Activated naive CD4-positive, alpha-beta T cell treated with anti-CD3 and anti-CD28 coated beads, Interleukin-2, amount 50 U/mL, for 72 hours (primary cell): Measurements from ENCODE around the gene SPATA3. TPM values are rescaled to one million over a fixed set of nuclear protein-coding genes. Genes with fewer than 3 reads are reported as not detected.

ENCODE experiments used
- ATAC-seq, 2 donors: fragments of 150-1000 bp; cut with Tn5 transposase; 2 replicates each; pipeline ENCODE4 v1.10.0; 2021; ENCODE audit warnings: mild to moderate bottlenecking in 2 of 2, moderate library complexity in 2 of 2
- DNase-seq, 2 donors: peaks; one replicate each; pipeline ENCODE4 v3.0.0; 2021 to 2022; ENCODE audit warnings: low spot score in 2 of 2
- H3K27ac Mint-ChIP-seq, 2 donors: one replicate each; pipeline ENCODE4 v1.8.0; 2022; ENCODE audit warnings: mild to moderate bottlenecking in 2 of 2, mixed read lengths in 2 of 2
- H3K36me3 Mint-ChIP-seq, 2 donors: one replicate each; pipeline ENCODE4 v1.8.0; 2022; ENCODE audit warnings: mixed read lengths in 2 of 2
- H3K9me3 Mint-ChIP-seq, 2 donors: one replicate each; pipeline ENCODE4 v1.8.0; 2022; ENCODE audit warnings: mixed read lengths in 2 of 2
- total RNA-seq, 2 donors: library from RNA; stranded (reverse); gene quantifications; one replicate each; pipeline ENCODE4 v1.2.3, GENCODE V29; 2022

SPATA3 gene
- total RNA-seq, 2 donors from 2014 or later, result 0.84 to 2.9 TPM

DNA sequence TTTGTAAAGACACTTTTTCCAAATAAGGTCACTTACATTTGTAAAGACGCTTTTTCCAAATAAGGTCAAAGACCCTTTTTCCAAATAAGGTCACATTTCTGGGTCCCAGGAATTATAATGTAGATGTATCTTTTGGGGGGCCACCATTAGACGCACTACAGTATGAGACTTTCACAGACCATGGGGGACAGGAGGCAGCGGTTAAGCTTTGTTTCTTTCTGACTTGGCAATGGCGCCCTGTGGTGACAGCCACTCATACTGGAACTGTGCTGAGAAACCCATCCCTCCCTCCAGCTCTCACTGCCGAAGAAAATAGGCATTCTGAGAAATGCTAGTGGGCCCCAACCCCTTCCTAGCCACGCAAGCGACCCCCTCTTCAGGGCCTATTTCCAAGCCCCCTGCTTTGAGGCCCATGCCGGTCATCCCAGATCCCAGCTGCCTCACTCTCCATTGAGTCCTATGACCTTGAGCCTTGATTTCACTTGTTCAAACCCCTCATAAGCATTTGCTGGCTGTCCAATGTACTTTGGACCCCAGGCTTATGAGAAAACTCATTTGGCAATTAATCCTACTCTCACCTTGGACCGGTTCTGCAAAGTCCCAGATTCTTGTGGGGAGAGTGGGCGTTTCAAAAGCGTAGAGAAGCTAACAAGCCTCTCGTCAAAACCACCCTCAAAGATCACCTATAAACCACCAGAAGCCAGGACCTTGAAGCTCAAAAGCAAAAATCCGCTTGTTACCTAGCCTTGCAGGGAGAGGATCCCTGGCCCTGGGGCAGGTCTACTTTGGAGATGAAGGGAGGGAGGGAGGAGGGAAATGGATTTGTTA, 11.3 kb upstream of the SPATA3 start:
- peak overlapping the region; percentile 18 to 99 for H3K27ac Mint-ChIP-seq
- peaks cover 5 to 23% of the 10 kb centered on the region in 2 donors for H3K36me3 Mint-ChIP-seq
- H3K9me3 Mint-ChIP-seq, result no peaks in the 10 kb centered on the region
- ATAC-seq (peak; percentile 86 to 92), DNase-seq (peak; percentile 69 to 81)

DNA sequence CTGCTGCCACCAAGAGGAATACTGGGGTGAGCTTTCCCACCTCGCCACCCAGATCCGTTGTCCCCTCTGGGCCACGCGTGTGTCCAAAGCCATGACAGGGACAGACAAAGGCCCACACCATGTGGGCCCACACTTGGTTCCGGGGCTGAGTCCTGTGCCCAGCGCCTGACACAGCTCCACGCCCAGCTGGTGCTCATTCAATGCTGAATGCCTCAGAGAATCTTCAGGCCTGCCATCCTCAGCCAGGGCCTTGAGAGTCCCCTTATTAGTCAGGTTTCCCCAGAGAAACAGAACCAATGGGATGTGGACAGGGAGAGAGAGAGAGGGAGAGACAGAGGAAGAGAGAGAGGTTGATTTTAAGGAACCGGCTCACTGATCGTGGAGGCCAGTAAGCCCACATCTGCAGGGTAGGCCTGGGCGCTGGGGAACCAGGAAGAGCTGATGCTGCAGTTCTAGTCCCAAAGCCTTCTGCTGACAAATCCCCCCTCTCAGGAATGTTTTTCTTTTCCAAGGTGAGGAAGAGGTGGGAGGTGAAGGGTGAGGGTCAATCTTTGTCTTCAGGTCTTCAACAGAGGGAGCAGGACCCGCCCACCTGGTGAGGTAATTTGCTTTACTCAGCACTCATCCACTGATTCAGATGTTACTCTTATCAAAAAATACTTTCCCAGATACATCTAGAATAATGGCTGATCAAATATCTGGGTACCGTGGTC, 10.2 kb upstream of the SPATA3 start:
- DNase-seq, result no peak
- Mint-ChIP-seq H3K9me3 (no peaks in the 10 kb centered on the region), H3K27ac (peak overlapping the region; percentile 6 to 99), H3K36me3 (peaks cover 5 to 23% of the 10 kb centered on the region in 2 donors)
- no peak for ATAC-seq

DNA sequence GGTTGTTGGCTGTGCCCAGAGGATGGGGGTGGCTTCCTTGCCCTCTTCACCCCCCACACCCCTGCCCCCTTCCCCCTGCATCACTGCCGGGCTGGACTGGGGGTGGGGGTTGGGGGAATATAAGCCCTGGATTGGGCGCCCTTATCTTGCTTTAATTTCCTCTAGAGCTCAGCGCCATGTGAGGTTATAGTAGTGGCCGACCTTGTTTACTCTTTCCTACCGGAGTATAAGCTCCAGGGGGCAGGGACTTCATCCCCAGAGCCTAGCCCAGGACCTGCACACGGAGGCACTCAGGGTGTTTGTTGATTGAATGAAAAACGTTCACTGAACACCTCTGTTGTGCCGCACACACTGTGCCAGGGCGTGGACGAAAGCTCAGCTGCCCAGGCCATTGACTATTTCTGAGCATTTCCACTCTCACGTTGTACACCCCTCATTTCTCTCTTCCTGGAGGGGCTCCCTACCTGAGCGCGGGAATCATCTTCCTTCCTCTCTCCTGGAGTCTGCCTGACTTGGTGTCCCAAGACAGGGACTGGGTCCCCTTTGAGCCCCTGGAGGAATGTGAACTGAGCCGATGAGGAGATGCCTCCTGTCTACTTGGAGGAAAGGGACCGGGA, 9.3 kb upstream of the SPATA3 start:
- DNase-seq (no peak), ATAC-seq (no peak)
- Mint-ChIP-seq H3K36me3 (peaks cover 4 to 20% of the 10 kb centered on the region in 2 donors), H3K27ac (peak overlapping the region in 1 of 2 donors; percentile 99), H3K9me3 (no peaks in the 10 kb centered on the region)

DNA sequence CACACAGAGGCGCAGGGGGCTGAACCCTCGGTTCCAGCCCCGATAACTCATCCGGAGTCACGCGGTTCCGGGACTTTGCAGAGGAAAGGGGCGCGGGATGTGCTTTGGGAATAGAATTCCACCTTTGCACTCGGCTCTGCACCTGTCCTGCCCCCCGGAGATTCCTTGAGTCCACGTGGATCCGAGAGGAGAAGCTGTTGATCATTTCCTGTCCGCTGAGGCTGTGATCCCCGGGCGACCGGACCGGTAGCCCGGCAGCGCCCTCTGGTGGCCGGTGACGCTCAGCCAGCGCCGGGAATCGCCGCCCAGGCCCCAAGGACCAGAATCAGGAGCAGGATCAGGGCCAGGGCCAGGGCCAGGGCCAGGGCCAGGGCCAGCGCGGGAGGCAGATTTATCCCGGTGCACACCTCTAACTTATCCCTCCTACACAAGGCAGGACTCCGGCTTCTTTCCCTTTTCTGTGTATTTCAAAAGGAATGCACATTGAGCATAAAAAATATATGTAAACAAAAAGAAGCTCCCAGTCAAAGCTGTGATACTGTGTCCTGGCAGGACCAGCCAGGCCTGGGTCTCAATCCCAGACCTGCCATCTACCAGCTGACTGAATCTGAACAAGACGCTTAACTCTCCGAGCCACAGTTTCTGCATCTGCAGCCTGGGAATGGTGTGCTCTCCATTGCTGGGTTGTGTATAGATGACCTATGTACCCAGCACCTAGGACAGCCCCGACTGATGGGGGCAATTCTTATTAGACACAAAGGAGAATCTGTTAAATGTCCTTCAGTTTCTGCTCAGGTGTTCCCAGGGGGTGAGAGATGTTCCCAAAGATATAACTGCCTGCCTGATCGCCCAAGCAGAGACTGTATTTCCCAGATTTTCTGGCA, 8.5 kb upstream of the SPATA3 start:
- Mint-ChIP-seq H3K9me3 (no peaks in the 10 kb centered on the region), H3K27ac (peak overlapping the region in 1 of 2 donors; percentile 99), H3K36me3 (peaks cover 0 to 13% of the 10 kb centered on the region in 2 donors)
- ATAC-seq, result peak; percentile 41
- peak; percentile 85 to 90 for DNase-seq

DNA sequence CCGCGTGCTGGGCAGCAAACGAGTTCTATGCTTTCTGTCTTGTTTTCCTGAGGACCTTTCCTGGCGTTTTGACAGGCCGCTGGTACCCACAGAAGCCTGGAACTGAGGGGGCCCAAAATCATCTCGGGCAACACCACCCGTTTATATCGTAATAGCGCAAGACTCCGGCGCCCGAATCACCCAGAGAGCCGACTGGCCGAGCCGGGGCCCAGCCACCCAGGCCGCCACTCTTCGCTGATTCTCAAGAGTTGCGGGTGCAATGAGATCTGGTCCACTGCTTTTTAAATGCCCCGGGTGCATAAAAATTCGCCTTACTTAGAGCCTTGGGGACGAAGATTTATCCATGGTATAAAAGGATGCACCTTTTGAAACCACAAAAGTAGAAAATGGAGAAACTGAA, 6.2 kb upstream of the SPATA3 start:
- DNase-seq (no peak), ATAC-seq (no peak)

DNA sequence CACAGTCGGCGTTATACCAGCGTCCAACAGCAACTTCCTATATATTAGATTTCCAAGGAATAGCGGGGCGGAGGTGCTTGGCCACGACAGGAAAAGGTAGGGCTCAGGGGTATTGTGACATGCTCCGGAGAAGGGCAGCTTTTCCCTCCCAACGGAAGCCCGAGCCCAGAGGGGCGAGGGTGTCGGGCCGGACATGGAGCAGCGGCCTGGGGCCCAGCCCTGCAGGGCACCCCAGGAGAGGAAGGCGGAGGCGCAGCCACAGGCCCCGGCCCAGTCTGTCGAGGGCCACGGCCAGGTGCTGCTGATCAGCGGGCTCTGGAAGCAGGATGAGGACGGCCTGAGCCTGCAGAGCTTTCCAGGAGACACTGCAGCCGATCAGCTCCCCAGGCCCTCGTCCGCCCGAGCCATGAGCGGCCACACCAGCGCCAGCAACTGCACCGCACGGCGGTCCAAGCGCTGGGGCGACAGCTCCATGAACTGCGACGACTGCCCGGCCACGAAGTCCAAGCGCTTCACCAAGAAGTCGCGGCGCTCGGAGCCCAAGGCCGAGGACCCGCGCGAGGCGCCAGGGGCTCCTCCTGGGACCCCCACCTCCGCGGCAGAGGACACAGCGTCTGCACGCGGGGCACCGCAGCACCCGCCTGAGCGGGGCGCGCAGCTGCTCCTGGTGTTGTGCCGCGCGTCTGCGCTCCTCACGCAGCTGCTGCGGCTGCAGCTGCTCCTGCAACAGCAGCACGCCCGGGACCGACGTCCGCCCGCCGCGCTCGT, 5.6 kb upstream of the SPATA3 start:
- Mint-ChIP-seq H3K36me3 (no peaks in the 10 kb centered on the region), H3K27ac (no peak overlapping the region), H3K9me3 (no peaks in the 10 kb centered on the region)
- ATAC-seq (no peak), DNase-seq (no peak)

More for the DNA sequence above, 6.2 kb upstream of the SPATA3 start:
- Mint-ChIP-seq H3K27ac (no peak overlapping the region), H3K36me3 (peaks cover 0 to 2% of the 10 kb centered on the region in 2 donors), H3K9me3 (no peaks in the 10 kb centered on the region)

DNA sequence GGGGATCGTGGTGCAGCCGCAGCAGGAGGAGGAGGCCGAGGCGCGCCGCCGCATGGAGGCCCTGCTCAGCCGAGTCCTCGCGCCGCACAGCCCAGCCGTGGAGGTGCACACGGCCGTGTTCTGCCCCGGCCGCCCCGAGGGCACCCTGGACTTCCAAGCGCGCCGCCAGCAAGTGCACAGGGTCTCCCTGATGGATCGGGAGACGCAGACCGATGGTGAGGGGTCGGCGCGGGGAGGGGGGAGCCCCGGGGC, 5.1 kb upstream of the SPATA3 start:
- Mint-ChIP-seq H3K36me3 (no peaks in the 10 kb centered on the region), H3K9me3 (no peaks in the 10 kb centered on the region)
- no peak for DNase-seq

DNA sequence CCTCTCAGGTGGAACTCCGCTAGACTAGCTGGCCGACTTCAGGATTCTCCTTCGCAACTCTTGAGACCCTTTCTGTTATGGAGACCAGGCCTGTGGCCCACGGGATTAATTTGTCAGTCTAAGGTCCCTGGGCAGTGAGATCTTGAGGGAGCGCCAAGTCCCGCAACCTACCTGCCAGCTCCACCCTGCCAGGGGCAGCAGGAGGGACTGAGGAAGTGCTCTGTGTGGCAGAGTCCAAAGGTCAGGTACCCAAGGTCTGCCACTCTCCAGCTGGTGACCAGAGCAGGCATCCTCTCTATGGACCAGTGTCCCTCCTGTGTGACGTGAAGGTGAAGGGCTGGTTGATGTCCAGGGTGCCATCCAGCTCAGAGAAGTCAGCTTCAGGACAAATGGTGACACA, 4.3 kb upstream of the SPATA3 start:
- H3K36me3 Mint-ChIP-seq, result peaks cover 0 to under 1% of the 10 kb centered on the region in 2 donors
- no peak for ATAC-seq
- H3K27ac Mint-ChIP-seq, result no peak overlapping the region
- H3K9me3 Mint-ChIP-seq, result no peaks in the 10 kb centered on the region
- no peak for DNase-seq

More for the DNA sequence above, 5.1 kb upstream of the SPATA3 start:
- ATAC-seq, result no peak
- H3K27ac Mint-ChIP-seq, result no peak overlapping the region

DNA sequence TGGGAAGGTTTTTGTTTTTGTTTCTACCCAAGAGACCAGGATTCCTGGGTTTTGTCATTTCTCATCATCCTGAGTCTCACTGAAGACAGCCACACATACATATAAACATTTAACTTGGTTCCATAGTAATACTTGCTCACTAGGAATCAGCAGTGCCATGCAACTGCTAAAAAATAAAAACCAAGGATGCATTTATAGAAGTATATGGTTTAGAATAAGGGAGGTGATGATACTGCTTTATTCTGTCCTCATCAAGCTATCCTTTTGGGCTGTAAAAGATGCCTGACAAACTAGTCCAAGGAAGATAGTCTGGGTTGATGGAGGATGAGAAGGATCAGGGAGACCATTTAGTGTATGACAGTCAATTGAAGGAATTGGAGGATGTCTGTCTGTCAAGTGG, 740 bp downstream of the SPATA3 start:
- ATAC-seq (no peak), DNase-seq (no peak)

DNA sequence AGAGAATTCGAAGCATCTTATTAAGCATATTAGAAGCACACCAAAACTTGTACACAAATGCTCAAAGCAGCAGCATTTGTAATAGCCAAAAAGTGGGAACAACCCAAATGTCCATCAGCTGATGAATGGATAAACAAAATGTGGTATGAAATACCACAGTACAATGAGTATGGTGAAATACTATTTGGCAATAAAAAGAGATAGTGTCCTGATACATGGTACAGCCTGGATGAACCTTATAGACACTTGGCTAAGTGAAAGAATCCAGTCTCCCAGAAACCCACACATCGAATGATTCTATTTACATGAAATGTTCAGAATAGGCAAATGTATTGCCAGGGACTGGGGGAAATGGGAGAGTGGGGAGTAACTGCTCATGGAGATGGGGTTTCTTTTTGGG, 3.0 kb downstream of the SPATA3 start:
- peaks cover 0 to 9% of the 10 kb centered on the region in 2 donors for H3K36me3 Mint-ChIP-seq
- DNase-seq, result no peak
- no peak for ATAC-seq
- H3K9me3 Mint-ChIP-seq, result peaks cover 4 to 7% of the 10 kb centered on the region in 2 donors
- H3K27ac Mint-ChIP-seq, result no peak overlapping the region

More for the DNA sequence above, 740 bp downstream of the SPATA3 start:
- peaks cover 4 to 7% of the 10 kb centered on the region in 2 donors for H3K9me3 Mint-ChIP-seq
- peaks cover 0 to 9% of the 10 kb centered on the region in 2 donors for H3K36me3 Mint-ChIP-seq
- H3K27ac Mint-ChIP-seq, result no peak overlapping the region

DNA sequence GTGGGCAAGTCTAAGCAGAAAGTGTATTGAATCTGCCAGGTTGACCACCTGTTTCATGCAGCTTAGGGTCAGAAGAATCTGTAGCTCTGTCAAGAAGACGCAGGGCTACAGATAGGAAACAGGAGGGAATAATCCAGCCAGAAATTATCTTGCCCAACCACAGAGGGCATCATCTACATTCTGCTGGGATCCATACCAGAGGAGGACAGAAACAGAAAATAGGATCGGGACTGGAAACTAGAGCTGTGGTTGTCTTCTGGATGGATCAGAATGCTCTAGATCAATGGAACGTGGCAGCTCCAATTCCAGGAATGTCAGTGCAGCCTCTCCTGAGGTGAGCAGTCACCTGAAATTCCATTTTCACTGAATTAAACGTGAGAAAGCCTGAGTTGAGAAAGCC, 3.6 kb downstream of the SPATA3 start:
- peaks cover 4 to 13% of the 10 kb centered on the region in 2 donors for H3K9me3 Mint-ChIP-seq
- ATAC-seq, result no peak

DNA sequence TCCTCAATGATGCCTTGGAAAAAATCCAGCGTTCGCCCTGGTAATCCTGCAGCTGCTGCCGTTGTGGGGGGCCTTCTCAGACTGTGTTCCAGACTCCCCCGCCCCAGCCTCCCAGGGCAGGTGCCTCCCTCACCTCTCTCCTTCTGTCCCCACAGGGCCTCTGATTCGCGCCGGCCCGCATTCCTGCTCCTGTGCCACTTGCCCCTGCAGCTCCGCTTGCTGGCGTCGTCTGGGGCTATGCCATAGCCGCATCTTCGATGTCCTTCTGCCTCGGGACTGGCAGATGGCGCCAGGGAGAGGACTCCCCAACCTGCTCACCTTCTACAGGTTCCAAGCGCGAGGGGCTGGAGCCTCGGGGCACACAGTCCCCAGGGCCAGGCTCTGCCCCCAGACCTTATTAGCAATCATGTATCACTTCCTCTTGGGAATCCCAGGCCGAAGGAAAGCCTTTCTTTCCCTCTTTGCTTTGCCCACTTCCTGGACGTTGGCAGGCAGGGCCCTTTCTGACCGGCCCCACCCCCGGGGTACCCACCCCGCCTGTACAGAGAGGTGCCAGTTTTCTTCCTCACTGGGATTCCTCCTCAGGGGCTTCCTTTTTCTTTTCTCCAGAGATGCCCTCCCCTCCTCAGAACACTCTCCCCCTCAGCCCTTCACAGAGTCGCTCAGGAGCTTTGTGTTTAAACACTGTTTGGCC, 4.4 kb downstream of the SPATA3 start:
- DNase-seq, result no peak
- Mint-ChIP-seq H3K36me3 (peaks cover 5 to 9% of the 10 kb centered on the region in 2 donors), H3K27ac (no peak overlapping the region), H3K9me3 (peaks cover 13 to 22% of the 10 kb centered on the region in 2 donors)
- no peak for ATAC-seq

More for the DNA sequence above, 3.6 kb downstream of the SPATA3 start:
- DNase-seq, result no peak
- Mint-ChIP-seq H3K27ac (no peak overlapping the region), H3K36me3 (peaks cover 0 to 9% of the 10 kb centered on the region in 2 donors)

DNA sequence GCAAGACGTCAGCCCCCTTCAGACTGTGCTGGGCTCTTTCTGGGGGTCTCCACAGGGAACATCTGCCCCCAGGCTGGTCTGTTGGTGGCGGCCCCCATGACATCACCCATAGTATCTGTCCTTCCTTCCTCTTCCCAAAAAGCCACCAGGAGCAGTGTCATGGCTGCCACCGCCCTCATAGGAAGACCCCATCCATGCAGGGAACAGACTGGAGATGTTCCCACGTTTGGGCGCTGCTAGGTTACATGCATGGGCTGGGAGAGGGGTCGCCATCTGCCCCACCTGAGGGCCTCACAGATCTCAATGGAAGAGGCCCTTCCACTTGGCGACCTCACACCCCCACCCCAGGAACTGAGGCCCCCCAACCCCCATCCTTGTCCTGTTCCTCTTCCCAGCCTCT, 5.1 kb downstream of the SPATA3 start:
- no peak for ATAC-seq
- Mint-ChIP-seq H3K9me3 (peaks cover 16 to 26% of the 10 kb centered on the region in 2 donors), H3K27ac (no peak overlapping the region)

DNA sequence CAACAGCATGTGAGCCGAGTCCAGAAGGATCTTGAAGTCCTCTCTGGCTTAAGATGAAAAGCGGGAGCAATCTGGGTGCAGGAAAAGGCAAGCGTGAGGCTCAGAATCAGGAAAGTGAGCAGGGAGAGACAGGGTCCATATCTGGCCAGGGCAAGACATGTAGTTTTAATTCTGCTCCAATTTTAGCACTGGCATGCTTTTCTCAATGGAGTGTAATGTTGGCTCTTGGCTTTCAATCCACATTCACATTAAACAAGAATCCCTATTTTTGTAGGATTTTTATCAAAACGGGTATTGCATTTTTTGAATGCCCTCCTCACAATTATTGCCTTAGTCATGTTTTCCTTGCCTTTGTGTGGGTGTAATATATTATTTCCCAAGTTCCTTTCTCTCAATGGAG, 6.0 kb downstream of the SPATA3 start:
- Mint-ChIP-seq H3K27ac (no peak overlapping the region), H3K36me3 (peaks cover 5 to 9% of the 10 kb centered on the region in 2 donors), H3K9me3 (peaks cover 16 to 23% of the 10 kb centered on the region in 2 donors)
- DNase-seq (no peak), ATAC-seq (no peak)

More for the DNA sequence above, 5.1 kb downstream of the SPATA3 start:
- no peak for DNase-seq
- peaks cover 9% of the 10 kb centered on the region in 2 donors for H3K36me3 Mint-ChIP-seq

DNA sequence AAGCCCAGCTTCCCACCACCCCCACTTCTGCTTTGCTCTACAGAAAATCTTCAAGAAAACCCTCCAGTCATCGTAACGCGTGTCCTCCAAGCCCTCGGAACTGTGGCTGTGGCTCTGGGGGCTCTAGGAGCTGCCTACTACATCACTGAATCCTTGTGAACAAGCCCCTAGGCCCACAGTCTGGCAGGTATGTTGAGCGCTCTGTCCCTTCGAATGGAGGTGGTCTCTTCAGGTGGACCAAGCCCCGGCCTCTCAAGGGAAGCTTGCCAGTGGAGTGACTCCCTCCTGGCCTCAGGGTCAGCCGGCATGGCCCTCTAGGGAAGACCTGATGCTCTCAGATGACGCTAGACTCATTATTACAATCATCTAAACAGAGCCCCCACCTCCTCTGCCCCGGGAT, 6.7 kb downstream of the SPATA3 start:
- H3K9me3 Mint-ChIP-seq, result peaks cover 12 to 19% of the 10 kb centered on the region in 2 donors
- peaks cover 0 to 9% of the 10 kb centered on the region in 2 donors for H3K36me3 Mint-ChIP-seq
- ATAC-seq, result no peak

More for the DNA sequence above, 6.7 kb downstream of the SPATA3 start:
- no peak overlapping the region for H3K27ac Mint-ChIP-seq
- DNase-seq, result no peak
